ENCODE results near the gene NDUFAF8.

- TF ChIP-seq EZH2phosphoT487 (IDR thresholded peaks at IDR 0.05; ENCODE audit: insufficient read depth, low read depth) (no peak), EZH2 (IDR thresholded peaks at IDR 0.05; ENCODE audit: insufficient read depth, poor library complexity, severe bottlenecking) (no peak)
These were observed 6.0 kb downstream of the NDUFAF8 start for GRCh38 chr17:81245024-81245664.
